ENCODE results near the gene SMC1B. TPM values are rescaled to one million over a fixed set of nuclear protein-coding genes. Genes with fewer than 3 reads are reported as not detected.
"Not testable (repeated sequence)": the region's sequence is repeated elsewhere in the genome, so short reads cannot be mapped to it uniquely, and the experiment has no call there.

SMC1B gene
- total RNA-seq, 1 donor from 2014 or later: not detected

- Mint-ChIP-seq H3K36me3 (ENCODE audit: insufficient read depth) (no peaks in the 10 kb centered on the region), H3K4me1 (ENCODE audit: low read depth) (no peaks in the 10 kb centered on the region), H3K27ac (no peak overlapping the region), H3K27me3 (peaks cover 24% of the 10 kb centered on the region), H3K9me3 (ENCODE audit: low read depth) (no peaks in the 10 kb centered on the region), H3K4me3 (ENCODE audit: low read depth) (no peak overlapping the region)
- no peak for DNase-seq (ENCODE audit: low spot score, unreplicated experiment)
- TF ChIP-seq CTCF (IDR thresholded peaks at IDR 0.05; ENCODE audit: unreplicated experiment): no peak
These were observed 117.9 kb downstream of the SMC1B start for GRCh38 chr22:45295492-45295891.

- H3K27me3 Mint-ChIP-seq: peaks cover 24% of the 10 kb centered on the region
- H3K27ac Mint-ChIP-seq; H3K4me3 Mint-ChIP-seq (ENCODE audit: low read depth); H3K9me3 Mint-ChIP-seq (ENCODE audit: low read depth); H3K4me1 Mint-ChIP-seq (ENCODE audit: low read depth); DNase-seq (ENCODE audit: low spot score, unreplicated experiment); H3K36me3 Mint-ChIP-seq (ENCODE audit: insufficient read depth): not testable (repeated sequence)
These were observed 118.4 kb downstream of the SMC1B start for GRCh38 chr22:45295004-45295403.

Other genes with a start within 250 kb of the SMC1B start
- 62.6 and 65.1 TPM in 2 replicates for gene NUP50, start 249.7 kb downstream of the SMC1B start, total RNA-seq
- gene KIAA0930, start 172.7 kb downstream of the SMC1B start, total RNA-seq: 44.1 and 45.3 TPM in 2 replicates
- 0.57 and 1.9 TPM in 2 replicates for gene UPK3A, start 128.7 kb downstream of the SMC1B start, total RNA-seq
- 122 and 131 TPM in 2 replicates for gene FAM118A, start 103.7 kb downstream of the SMC1B start, total RNA-seq
- 6.7 and 7.0 TPM in 2 replicates for gene RIBC2, start 94 bp upstream of the SMC1B start, total RNA-seq
- 257 and 258 TPM in 2 replicates for gene FBLN1, start 89.3 kb upstream of the SMC1B start, total RNA-seq